ENCODE data around the gene DLX2.
"Not testable (repeated sequence)": the region's sequence is repeated elsewhere in the genome, so short reads cannot be mapped to it uniquely, and the experiment has no call there.

DLX2 gene

GRCh38 chr2:172102391-172103359 lies at the start of gene DLX2:
Gene DLX2 (minus strand): TSS chr2:172102900. CDS start chr2:172102538, 362 bp downstream.
- peak; percentile 61 for DNase-seq

DNA sequence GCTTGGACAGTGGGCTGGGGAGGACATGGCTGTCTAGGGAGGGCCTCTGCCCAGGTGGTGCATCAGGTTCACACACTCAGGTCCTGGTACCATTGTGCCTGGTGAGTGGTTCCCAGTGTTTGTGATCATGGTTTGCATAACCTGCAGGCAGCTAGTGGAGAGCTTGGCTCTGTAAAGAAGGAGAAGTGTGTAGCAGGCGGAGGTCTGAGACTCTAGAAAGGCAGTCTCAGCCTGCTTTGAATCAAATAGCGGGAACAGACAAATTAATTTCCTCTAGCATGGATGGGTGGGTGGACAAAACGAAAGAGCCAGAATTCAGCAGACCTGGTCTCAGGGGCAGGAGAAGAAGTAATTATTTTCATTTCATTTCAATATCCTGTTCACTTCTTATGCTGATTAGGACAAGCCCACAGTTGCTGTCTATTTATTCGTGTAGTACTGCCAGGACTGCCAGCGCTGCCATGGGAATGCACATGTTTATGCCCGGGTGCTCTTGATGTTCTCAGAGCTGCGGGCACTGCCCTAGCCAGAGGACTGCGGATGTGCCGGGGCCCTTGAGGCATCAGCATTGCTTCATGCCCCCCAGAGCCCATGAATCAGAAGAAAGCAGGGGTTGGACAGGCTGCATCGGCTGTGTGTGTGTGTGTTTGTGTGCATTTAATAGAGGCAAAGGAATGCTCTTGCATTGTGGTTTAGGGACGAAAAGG lies 45.4 kb upstream of the DLX2 start:
- DNase-seq: no peak

- DNase-seq: no peak
Measured at GRCh38 chr2:172143817-172144216, 41.1 kb upstream of the DLX2 start.

DNA sequence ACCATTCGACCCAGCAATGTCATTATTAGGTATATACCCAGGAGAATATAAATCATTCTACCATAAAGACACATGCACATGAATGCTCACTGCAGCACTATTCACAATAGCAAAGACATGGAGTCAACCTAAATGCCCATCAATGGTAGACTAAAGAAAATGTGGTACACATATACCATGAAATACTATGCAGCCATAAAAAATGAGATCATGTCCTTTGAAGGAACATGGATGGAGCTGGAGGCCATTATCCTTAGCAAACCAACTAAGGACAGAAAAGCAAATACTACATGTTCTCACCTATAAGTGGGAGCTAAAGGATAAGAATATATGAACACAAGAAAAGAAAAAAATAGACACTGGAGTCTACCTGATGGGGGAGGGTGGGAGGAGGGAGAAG lies 36.0 kb upstream of the DLX2 start:
- DNase-seq: not testable (repeated sequence)

DNA sequence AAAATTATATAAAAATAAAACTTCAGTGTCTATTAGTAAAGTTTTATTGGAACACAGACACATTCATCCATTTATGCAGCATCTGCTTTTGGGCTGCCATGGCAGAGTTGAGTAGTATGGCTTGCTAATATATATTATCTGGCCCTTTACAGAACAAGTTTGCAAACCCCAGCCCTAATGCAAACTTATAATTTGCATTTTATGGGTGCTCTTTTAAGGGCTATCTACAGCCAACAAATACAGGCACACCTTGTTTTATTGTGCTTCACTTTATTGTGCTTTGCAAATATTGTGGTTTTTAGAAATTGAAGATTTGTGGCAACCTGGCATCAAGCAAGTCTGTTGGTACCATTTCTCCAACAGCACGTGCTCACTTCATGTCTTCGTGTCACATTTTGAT lies 35.2 kb upstream of the DLX2 start:
- DNase-seq: no peak

DNA sequence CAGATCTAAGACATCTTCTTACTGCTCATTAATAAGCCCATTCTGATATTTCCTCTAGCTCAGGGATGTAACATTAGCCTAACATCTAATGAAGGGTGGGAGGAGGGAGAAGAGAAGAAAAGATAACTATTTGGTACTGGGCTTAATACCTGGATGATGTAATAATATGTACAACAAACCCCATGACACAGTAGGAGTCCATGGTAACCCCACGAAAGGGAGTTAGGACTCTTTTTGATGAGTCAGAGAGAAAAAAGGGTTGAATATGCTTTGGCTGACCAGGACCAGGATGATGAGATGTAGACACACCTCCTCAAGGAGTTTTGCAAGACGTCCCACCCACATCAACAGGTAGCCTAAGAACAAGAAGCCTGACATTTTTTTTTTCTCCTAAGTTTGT lies 34.4 kb upstream of the DLX2 start:
- DNase-seq: no peak

DNA sequence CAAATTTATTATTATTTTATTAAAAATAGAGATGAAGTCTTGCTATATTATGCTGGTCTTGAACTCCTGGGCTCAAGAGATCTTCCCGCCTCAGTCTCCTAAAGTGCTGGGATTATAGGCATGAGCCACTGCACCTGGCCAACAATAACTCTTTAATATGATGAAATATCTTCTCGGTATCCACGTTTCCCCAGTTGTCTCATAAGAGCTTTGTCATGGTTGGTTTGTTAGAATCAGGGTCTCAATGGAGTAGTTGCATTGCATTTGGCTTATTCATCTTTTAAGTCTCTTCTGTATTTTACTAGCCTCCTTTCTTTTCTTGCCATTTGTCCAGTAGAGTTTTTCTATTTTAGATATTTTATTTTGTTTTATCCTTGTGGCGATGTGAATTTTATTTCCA lies 32.7 kb upstream of the DLX2 start:
- DNase-seq: no peak

DNA sequence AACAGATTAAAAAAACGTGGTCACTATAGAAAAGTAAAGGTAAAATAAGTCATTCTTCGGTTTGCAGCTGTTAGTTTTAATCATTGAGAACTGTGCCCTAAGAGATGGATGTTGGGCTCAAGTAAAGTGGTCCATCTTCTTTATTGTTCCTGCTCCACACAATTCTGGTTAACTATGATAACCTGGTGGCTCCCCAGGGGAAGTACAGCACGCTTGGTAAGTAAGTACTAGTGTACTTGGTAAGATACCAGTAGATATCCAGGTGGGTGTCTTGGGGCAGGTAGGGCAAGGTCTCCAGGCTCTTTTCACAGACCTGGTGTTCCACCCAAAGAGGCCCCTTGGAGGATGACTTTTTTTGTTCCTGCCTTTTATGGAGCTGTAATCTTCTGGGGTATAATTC lies 31.6 kb upstream of the DLX2 start:
- DNase-seq: no peak

- DNase-seq: no peak
Measured at GRCh38 chr2:172131713-172132555, 29.2 kb upstream of the DLX2 start.

DNA sequence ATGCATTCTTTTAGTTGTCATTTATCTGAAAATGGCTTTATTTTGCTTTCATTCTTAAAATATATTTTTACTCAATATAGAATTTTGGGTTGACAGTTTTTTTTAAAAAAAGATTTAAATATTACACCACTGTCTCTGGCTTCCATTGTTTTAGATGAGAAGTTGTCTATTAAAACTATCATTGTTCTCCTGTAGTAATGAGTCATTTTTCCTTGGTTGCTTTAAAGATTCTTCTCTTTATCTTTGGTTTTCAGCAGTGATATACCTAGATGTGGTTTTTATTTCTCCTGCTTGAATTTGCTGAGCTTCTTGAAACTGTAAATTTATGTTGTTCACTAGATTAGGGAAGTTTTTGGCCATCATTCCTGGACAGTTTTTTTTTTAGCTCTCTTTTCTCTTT lies 26.7 kb upstream of the DLX2 start:
- DNase-seq: no peak

DNA sequence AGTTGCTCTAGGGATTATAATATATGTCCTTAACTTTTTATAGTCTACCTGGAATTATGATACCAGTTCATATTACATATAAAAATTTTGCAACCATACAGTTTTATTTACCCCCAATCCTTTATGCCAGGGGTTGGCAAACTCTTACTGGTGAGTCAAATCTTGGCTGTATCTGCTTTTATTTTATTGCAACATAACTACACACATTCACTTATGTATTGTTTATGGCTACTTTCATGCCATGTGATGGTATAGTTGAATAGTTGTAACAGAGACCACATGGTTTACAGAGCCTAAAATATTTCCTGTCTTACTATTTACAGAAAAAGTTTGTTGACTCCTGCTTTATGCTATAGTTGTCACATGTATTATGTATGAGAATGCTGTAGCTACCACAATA lies 25.8 kb upstream of the DLX2 start:
- no peak for DNase-seq

DNA sequence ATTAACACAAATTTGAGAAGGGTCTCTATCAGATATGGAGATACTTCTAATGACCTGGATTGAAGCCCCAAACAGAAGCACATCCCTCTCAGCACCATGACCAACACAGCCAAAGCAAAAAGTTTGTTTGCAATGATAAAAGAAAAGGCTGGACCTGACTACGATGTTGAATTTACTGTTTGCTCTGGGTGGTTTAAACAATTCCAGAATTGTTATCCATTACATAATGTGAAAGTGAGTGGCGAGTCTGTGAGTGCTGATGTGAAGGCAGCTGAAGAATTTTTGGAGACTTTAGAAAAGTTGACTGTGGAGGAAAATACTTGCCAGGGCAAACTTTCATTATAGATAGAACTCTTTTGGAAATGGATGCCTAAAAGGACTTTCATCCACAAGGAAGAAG lies 17.4 kb upstream of the DLX2 start:
- DNase-seq: no peak

- DNase-seq: no peak
Measured at GRCh38 chr2:172119089-172119488, 16.4 kb upstream of the DLX2 start.

DNA sequence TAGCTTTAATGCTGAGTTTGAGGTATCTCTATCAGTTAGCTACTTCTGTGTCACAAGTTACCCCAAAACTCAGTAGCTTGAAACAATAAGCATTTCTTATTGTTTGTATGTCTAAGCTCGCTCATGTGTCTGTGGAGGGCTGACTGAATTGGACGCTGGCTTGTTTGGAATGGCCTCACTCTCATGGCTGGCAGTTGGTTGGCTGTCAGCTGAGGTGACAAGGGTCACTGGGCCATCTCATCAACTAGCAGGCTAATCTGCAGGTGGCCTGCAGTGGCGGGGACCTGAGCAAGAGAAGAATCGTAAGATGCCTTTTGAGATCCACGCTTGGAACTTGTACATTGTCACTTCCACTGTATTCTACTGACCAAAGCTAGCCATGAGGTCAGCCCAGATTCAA lies 13.4 kb upstream of the DLX2 start:
- DNase-seq: no peak

GRCh38 chr2:172114579-172114978 lies 11.9 kb upstream of the DLX2 start:
- DNase-seq: no peak

- not testable (repeated sequence) for DNase-seq
Measured at GRCh38 chr2:172114176-172114575, 11.5 kb upstream of the DLX2 start.

- DNase-seq: no peak
Measured at GRCh38 chr2:172113617-172114016, 10.9 kb upstream of the DLX2 start.

GRCh38 chr2:172109988-172110811 lies 7.5 kb upstream of the DLX2 start:
- no peak for DNase-seq

GRCh38 chr2:172109256-172109987 lies 6.7 kb upstream of the DLX2 start:
- no peak for DNase-seq

DNA sequence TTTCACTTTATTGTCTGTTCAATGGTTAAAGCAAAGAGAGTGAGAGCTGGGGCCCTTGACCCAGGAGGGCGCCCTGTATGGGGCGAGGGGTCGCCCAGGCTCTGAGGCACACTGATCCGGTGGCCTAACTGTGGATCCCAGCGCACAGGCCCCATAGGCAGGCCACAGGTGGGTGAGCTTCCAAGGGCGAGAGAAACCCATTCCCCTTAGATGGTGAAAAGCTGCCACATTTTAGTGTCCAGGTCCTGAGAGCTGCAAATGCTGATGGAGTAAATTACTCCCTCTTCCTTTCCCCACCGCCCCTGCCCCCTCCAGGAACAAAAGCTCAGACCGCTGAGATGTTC lies 5.9 kb upstream of the DLX2 start:
- DNase-seq: no peak

GRCh38 chr2:172107690-172108586 lies 5.2 kb upstream of the DLX2 start:
- DNase-seq: no peak
